Astrocyte (in vitro differentiated cells and primary cell): Measurements from ENCODE around the gene ASPRV1.

Experiments used
- CTCF ChIP-seq: IDR thresholded peaks from 2 replicates; pipeline ENCODE4 v1.5.1; 2011; ENCODE audit warnings: low read depth, mild to moderate bottlenecking, inconsistent platforms, low read length, moderate library complexity; ENCODE audit not compliant: insufficient read depth
- EZH2 ChIP-seq: IDR thresholded peaks from 2 replicates; pipeline ENCODE4 v1.6.1; 2012; ENCODE audit warnings: mild to moderate bottlenecking, low read length, inconsistent platforms; ENCODE audit not compliant: insufficient read depth

GRCh38 chr2:70005216-70005615 lies 43.8 kb upstream of the ASPRV1 start:
- no peak for TF ChIP-seq CTCF
- TF ChIP-seq EZH2, result no peak
